ENCODE measurements around the gene IGSF10. TPM values are rescaled to one million over a fixed set of nuclear protein-coding genes. Genes with fewer than 3 reads are reported as not detected.
"Not testable (repeated sequence)": the region's sequence is repeated elsewhere in the genome, so short reads cannot be mapped to it uniquely, and the experiment has no call there.

The IGSF10 gene, protein sequence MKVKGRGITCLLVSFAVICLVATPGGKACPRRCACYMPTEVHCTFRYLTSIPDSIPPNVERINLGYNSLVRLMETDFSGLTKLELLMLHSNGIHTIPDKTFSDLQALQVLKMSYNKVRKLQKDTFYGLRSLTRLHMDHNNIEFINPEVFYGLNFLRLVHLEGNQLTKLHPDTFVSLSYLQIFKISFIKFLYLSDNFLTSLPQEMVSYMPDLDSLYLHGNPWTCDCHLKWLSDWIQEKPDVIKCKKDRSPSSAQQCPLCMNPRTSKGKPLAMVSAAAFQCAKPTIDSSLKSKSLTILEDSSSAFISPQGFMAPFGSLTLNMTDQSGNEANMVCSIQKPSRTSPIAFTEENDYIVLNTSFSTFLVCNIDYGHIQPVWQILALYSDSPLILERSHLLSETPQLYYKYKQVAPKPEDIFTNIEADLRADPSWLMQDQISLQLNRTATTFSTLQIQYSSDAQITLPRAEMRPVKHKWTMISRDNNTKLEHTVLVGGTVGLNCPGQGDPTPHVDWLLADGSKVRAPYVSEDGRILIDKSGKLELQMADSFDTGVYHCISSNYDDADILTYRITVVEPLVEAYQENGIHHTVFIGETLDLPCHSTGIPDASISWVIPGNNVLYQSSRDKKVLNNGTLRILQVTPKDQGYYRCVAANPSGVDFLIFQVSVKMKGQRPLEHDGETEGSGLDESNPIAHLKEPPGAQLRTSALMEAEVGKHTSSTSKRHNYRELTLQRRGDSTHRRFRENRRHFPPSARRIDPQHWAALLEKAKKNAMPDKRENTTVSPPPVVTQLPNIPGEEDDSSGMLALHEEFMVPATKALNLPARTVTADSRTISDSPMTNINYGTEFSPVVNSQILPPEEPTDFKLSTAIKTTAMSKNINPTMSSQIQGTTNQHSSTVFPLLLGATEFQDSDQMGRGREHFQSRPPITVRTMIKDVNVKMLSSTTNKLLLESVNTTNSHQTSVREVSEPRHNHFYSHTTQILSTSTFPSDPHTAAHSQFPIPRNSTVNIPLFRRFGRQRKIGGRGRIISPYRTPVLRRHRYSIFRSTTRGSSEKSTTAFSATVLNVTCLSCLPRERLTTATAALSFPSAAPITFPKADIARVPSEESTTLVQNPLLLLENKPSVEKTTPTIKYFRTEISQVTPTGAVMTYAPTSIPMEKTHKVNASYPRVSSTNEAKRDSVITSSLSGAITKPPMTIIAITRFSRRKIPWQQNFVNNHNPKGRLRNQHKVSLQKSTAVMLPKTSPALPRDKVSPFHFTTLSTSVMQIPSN (N-terminal part only)
- total RNA-seq = not detected

GRCh38 chr3:151460774-151461450 is at the start of gene IGSF10:
IGSF10 (minus strand) TSS chr3:151461061; CDS start chr3:151458709, 2,352 bp downstream.
- H3K9me3 Mint-ChIP-seq = no peaks in the 10 kb centered on the region
- H3K27ac Mint-ChIP-seq = no peak within 1 kb of the TSS
- peaks cover 22% of the 10 kb centered on the region for H3K27me3 Mint-ChIP-seq
- peaks cover 6% of the 10 kb centered on the region for H3K4me1 Mint-ChIP-seq
- H3K4me3 Mint-ChIP-seq = peak within 1 kb of the TSS; percentile 23
- DNase-seq = no peak
- H3K36me3 Mint-ChIP-seq = no peaks in the 10 kb centered on the region

GRCh38 chr3:151509468-151510135 is 48.7 kb upstream of the IGSF10 start:
- not testable (repeated sequence) for H3K4me1 Mint-ChIP-seq, DNase-seq, H3K27ac Mint-ChIP-seq, H3K4me3 Mint-ChIP-seq, H3K27me3 Mint-ChIP-seq, H3K36me3 Mint-ChIP-seq
- peaks cover 12% of the 10 kb centered on the region for H3K9me3 Mint-ChIP-seq

DNA sequence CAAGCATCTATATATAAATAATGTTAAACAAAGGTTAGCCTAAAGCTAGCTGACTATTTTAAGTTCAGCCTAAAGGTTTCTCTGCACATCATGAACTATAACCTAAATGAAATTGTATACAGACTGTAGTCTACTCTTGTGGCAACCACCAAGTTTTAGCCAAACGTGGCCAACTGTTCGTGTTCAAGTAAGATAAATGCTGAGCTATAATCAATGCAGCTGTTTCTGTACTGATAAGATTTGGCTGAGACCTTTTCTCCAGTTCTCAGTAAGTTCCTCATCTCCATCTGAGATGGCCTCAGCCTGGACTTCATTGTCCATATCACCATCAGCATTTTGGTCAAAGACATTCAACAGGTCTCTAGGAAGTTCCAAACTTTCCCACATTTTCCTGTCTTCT is 43.7 kb upstream of the IGSF10 start:
- H3K9me3 Mint-ChIP-seq = no peaks in the 10 kb centered on the region
- H3K4me3 Mint-ChIP-seq = no peak overlapping the region
- H3K27ac Mint-ChIP-seq = no peak overlapping the region
- DNase-seq = no peak
- H3K36me3 Mint-ChIP-seq = no peaks in the 10 kb centered on the region
- no peaks in the 10 kb centered on the region for H3K4me1 Mint-ChIP-seq
- H3K27me3 Mint-ChIP-seq = no peaks in the 10 kb centered on the region

GRCh38 chr3:151503074-151503473 is 42.2 kb upstream of the IGSF10 start:
- no peaks in the 10 kb centered on the region for H3K4me1 Mint-ChIP-seq
- no peaks in the 10 kb centered on the region for H3K36me3 Mint-ChIP-seq
- no peaks in the 10 kb centered on the region for H3K27me3 Mint-ChIP-seq
- H3K4me3 Mint-ChIP-seq = no peak overlapping the region
- no peaks in the 10 kb centered on the region for H3K9me3 Mint-ChIP-seq
- no peak for DNase-seq
- H3K27ac Mint-ChIP-seq = no peak overlapping the region

DNA sequence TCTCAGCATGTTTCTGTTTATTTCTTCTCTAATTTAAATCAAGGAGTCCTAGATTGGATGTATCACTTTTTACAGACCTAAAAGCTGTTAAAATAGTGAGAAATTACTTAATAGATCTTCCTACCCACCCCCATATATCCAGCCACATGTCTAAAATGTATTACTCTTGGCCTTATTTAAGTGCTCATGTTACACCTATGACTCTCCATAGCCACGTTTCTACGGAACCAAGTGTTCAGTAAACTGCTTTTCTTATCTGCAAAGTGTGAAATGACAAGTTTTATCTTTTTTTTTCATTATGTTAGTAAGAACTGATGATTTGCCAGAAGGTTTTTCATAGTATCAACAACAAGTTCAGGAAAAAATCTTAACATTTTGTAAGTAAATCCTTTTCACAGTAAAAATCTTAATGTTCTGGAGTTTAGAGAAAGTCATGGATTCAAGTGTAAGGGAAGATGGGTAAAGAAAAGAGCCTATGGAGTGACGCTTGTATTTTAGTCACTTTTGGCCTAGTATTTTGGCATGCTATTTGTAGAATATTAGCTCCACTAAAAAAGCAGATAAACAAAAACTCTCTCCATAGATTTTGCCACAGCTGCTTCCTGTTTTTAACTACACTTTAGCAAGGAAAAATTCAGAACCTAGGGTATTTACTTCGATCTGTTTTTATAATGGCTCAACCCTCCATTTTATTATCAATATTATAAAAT is 41.2 kb upstream of the IGSF10 start:
- Mint-ChIP-seq H3K4me3 (no peak overlapping the region), H3K27ac (no peak overlapping the region)

DNA sequence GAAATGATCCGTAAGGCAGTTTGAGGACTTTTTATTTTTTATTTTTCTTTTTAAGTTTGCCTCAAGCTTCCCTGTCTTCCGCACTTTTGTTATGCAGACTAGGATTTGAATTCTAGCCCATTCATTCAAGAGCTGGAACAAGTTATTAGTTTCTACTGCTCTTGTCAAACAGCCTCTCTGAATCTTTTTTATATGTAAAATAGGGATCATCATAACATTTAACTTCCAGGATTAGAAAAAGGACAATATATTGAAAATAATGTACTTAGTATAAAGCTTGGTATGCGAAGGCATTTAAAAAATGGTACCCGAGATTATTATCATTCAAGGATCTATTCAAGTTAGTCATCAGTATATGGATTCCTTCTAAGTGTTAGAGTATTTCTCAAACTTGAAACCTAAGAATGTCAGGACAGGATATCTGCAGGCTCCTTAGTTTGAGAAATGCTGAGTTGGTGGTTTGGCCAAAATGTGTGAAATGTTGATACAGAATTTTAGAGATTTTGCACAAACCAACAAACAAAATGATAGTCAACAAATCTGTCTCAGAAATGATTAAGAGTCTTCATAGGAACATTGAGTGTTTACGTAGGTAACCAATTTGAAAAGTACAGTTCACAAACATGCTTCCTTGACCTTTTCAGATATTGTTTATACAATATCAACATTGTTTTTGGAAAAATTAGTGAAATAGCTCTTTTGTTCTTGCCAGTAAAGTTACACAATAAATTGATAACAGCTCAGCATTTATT is 40.5 kb upstream of the IGSF10 start:
- Mint-ChIP-seq H3K27me3 (no peaks in the 10 kb centered on the region), H3K4me3 (no peak overlapping the region), H3K9me3 (no peaks in the 10 kb centered on the region), H3K4me1 (no peaks in the 10 kb centered on the region), H3K27ac (no peak overlapping the region), H3K36me3 (no peaks in the 10 kb centered on the region)
- DNase-seq = no peak

More for the DNA sequence above, 41.2 kb upstream of the IGSF10 start:
- H3K4me1 Mint-ChIP-seq = no peaks in the 10 kb centered on the region
- no peak for DNase-seq
- no peaks in the 10 kb centered on the region for H3K27me3 Mint-ChIP-seq
- H3K9me3 Mint-ChIP-seq = no peaks in the 10 kb centered on the region
- H3K36me3 Mint-ChIP-seq = no peaks in the 10 kb centered on the region

DNA sequence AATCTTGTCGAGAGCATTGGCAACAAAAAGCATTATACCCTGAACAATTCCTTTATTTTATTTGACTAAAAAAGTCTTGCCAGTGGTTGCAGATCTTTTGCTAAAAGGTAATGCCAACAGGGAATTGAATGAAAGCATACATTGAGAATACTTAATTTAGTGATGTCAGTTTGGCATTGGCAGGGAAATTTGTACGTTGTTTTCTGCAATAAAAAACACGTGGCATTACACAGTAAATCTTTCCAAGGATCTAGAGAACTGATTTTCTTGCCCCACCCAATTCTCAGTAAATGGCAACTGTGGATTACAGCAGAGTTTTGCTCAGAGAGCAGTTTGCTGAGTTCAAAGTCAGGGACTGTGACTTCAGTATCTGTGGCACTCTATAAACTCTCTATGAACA is 38.3 kb upstream of the IGSF10 start:
- no peak overlapping the region for H3K4me3 Mint-ChIP-seq
- H3K27ac Mint-ChIP-seq = no peak overlapping the region
- H3K36me3 Mint-ChIP-seq = no peaks in the 10 kb centered on the region
- H3K4me1 Mint-ChIP-seq = no peaks in the 10 kb centered on the region
- no peak for DNase-seq
- H3K27me3 Mint-ChIP-seq = no peaks in the 10 kb centered on the region
- no peaks in the 10 kb centered on the region for H3K9me3 Mint-ChIP-seq

GRCh38 chr3:151491525-151491924 is 30.7 kb upstream of the IGSF10 start:
- Mint-ChIP-seq H3K36me3 (no peaks in the 10 kb centered on the region), H3K27me3 (no peaks in the 10 kb centered on the region), H3K4me3 (no peak overlapping the region), H3K9me3 (peaks cover 3% of the 10 kb centered on the region), H3K4me1 (no peaks in the 10 kb centered on the region), H3K27ac (no peak overlapping the region)
- no peak for DNase-seq

GRCh38 chr3:151487833-151488232 is 27.0 kb upstream of the IGSF10 start:
- not testable (repeated sequence) for H3K4me3 Mint-ChIP-seq, H3K4me1 Mint-ChIP-seq, H3K36me3 Mint-ChIP-seq, H3K9me3 Mint-ChIP-seq, H3K27ac Mint-ChIP-seq, DNase-seq
- peaks cover 11% of the 10 kb centered on the region for H3K27me3 Mint-ChIP-seq

DNA sequence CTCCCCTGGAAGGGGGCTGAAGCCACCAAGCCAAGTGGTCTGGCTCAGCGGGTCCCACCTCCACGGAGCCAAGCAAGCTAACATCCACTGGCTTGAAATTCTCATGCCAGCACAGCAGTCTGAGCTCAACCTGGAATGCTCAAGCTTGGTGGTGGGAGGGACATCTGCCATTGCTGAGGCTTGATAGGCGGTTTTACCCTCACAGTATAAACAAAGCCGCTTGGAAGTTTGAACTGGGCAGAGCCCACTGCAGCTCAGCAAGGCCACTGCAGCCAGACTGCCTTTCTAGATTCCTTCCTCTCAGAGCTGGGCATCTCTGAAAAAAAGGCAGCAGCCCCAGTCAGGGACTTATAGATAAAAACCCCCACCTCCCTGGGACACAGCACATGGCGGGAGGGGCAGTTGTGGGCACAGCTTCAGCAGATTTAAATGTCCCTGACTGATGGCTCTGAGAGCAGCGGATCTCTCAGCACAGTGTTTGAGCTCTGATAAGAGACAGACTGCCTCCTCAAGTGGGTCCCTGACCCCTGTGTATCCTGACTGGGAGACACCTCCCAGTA is 23.2 kb upstream of the IGSF10 start:
- no peak overlapping the region for H3K4me3 Mint-ChIP-seq
- DNase-seq = no peak
- no peaks in the 10 kb centered on the region for H3K4me1 Mint-ChIP-seq
- peaks cover 14% of the 10 kb centered on the region for H3K9me3 Mint-ChIP-seq
- H3K27me3 Mint-ChIP-seq = peaks cover 23% of the 10 kb centered on the region
- H3K27ac Mint-ChIP-seq = no peak overlapping the region
- peaks cover 1% of the 10 kb centered on the region for H3K36me3 Mint-ChIP-seq

DNA sequence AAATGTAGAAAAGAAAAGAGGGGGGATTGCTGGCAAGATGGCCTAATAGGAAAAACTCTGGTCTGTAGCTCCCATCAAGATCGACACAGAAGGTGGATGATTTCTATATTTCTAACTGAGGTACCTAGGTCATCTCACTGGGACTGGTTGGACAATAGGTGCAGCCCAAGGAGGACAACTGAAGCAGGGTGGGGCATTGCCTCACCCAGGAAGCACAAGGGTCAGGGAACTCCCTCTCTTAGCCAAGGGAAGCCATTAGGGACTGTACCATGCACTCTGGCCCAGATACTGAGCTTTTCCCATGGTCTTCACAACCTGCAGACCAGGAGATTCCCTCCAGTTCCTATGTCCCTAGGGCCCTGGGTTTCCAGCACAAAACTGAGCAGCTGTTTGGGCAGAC is 22.6 kb upstream of the IGSF10 start:
- Mint-ChIP-seq H3K27me3 (peaks cover 23% of the 10 kb centered on the region), H3K27ac (no peak overlapping the region), H3K36me3 (peaks cover 1% of the 10 kb centered on the region), H3K4me1 (no peaks in the 10 kb centered on the region), H3K9me3 (peaks cover 14% of the 10 kb centered on the region), H3K4me3 (no peak overlapping the region)
- DNase-seq = no peak

DNA sequence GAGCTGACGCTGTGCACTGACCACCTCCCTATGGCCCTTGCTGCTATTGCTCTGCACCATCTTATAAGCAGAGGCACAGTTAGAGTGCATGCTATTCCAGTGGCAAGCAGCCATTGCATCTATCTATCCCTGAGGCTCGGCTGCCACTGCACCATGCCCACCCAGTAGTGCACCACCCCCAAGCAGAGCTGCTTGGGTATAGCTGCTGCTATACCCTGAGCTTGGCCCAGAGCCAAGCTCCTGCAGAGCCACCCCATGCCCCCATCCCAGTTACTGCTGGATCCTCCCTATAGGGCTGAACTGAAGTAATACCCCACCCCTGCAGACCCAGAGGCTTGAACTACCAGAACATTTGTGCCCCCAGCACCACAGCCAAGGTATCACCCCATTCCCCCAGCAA is 19.6 kb upstream of the IGSF10 start:
- Mint-ChIP-seq H3K4me1 (no peaks in the 10 kb centered on the region), H3K9me3 (peaks cover 14% of the 10 kb centered on the region)
- DNase-seq = no peak

DNA sequence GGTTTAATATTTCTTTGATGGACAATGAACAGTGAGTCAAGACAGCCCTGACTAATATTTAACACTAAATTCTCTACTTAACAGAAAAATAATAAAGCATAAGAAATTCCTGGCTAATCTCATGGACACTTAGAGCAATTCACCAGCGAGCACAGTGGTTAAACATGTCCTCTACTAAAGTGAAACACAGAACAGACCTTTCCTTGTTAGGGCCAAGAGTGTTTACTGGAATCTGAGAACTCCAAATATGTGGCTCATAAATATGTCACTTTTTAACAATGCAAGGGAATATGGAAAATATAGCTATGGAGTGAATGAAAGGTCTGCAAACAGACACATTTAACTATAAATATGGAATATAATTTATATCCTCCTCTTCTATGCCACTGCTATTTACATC is 18.6 kb upstream of the IGSF10 start:
- Mint-ChIP-seq H3K4me1 (no peaks in the 10 kb centered on the region), H3K36me3 (peaks cover 1% of the 10 kb centered on the region), H3K9me3 (peaks cover 12% of the 10 kb centered on the region)

More for the DNA sequence above, 19.6 kb upstream of the IGSF10 start:
- no peak overlapping the region for H3K27ac Mint-ChIP-seq
- peaks cover 1% of the 10 kb centered on the region for H3K36me3 Mint-ChIP-seq
- peaks cover 23% of the 10 kb centered on the region for H3K27me3 Mint-ChIP-seq
- H3K4me3 Mint-ChIP-seq = no peak overlapping the region

More for the DNA sequence above, 18.6 kb upstream of the IGSF10 start:
- Mint-ChIP-seq H3K27me3 (peaks cover 17% of the 10 kb centered on the region), H3K27ac (no peak overlapping the region), H3K4me3 (no peak overlapping the region)
- no peak for DNase-seq
